ENCODE results near the gene SLC25A20. TPM values are rescaled to one million over a fixed set of nuclear protein-coding genes. Genes with fewer than 3 reads are reported as not detected.
A peak's percentile ranks its signal among the peaks of the same experiment; 100 is the strongest.
"Not testable (repeated sequence)": the region's sequence is repeated elsewhere in the genome, so short reads cannot be mapped to it uniquely, and the experiment has no call there.

SLC25A20 gene, protein sequence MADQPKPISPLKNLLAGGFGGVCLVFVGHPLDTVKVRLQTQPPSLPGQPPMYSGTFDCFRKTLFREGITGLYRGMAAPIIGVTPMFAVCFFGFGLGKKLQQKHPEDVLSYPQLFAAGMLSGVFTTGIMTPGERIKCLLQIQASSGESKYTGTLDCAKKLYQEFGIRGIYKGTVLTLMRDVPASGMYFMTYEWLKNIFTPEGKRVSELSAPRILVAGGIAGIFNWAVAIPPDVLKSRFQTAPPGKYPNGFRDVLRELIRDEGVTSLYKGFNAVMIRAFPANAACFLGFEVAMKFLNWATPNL
- total RNA-seq: 10.9 TPM

DNA sequence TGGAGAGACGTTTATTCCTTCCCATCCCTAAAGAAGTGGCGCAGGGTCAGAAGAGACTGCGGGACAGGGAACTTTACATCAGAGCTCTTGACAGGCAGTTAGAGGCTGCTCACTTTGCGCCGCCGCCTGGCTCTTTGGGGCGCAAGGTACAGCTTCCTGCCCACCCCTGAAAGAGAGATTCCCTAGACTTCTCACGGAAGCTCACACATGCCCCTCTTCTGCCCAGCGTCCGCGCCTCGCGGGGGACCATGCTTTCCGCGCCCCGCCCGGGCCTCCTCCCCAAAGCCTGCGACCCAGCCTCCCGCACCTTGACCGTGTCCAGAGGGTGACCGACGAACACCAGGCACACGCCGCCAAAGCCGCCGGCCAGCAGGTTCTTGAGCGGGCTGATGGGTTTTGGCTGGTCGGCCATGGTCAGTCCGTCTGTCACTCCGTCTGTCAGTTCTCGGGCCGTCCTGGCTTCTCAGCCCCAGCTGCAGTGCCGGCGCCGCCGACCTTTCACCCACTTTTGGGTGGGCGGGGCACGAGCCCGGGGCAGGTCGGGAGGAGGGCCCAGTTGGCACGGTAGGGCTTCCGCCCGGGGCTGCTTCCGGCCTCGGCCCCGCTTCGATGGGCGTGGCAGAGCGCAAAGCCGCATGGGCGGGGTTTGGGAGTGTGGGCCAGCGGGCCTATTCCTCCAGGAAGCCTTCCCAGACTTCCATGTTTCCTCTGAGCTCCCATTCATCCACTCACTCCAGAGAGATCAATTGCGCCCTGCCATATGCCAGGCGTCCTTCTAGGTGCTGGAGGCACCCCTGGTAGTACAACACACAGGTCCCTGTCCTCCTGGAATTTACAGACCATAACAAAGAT, at the start of gene SLC25A20:
SLC25A20 (minus strand) TSS at position 500 of the 852 bp plus-strand sequence; CDS start at position 412, 88 bp downstream.
- peak; percentile 93 for DNase-seq (ENCODE audit: low spot score)

DNA sequence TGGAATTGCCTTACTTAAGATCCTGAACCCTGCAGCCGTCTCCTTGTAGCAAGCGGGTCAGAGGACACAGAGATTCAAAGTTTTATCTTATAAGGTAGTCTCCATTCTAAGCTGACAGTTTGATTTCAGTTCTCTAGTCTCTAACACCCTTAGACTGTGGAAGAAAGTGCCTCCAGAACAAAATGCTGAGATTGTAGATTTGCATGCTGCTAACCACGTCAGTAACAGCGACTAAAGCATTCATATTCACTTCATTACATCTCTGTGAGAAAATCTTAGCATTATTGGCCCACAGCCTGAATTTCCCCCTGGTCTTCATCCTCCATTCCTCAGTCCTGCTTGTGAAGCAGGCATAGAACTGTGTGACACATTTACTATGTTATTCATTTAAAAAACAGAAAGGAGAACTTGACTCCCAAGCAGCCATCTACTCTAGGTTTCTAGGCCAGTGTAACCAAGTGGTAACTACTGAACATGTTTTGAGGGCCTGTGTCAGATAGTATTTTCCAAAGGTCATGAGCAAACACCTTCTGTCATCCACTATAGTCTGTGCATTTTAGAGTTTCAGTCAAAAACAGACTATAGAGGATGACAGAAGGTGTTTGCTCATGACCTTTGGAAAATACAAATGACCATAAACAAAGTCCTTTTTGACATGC, 47.3 kb upstream of the SLC25A20 start:
- no peak for DNase-seq (ENCODE audit: low spot score)

DNA sequence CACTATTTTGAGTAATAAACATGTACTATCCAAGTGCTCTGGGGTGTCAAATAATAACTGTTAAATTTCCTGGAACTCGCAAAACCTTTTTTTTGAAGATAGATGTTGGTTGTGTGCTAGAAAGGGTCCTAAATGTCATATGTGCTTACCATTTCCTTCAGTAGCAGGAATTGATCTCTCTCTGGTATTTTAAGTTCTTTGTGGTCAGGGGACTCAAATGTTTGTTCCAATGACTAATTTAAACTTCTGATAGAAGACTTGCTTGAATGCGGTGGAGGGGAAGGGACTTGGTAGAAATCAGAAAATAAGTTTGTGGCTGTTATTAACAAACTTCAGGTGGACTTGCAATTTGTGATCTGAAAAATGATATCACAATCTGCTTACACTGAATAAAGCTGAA, 46.8 kb upstream of the SLC25A20 start:
- no peak for DNase-seq (ENCODE audit: low spot score)

DNA sequence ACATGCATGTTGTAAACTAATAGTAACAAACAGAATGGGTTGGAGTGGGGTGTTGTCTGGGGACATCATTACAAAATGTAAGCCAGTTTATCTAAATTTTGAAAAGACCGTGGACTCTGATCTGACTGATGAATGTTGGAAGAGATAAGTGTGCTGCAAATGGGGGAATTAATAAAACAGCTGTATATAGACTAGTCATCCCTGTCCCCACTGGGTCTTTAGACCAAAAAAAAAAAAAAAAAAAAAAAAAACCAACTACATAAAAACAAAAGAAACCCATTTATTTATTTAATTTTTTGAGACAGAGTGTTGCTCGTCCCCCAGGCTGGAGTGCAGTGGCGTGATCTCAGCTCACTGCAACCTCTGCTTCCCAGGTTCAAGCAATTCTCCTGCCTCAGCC, 40.0 kb upstream of the SLC25A20 start:
- no peak for DNase-seq (ENCODE audit: low spot score)

DNA sequence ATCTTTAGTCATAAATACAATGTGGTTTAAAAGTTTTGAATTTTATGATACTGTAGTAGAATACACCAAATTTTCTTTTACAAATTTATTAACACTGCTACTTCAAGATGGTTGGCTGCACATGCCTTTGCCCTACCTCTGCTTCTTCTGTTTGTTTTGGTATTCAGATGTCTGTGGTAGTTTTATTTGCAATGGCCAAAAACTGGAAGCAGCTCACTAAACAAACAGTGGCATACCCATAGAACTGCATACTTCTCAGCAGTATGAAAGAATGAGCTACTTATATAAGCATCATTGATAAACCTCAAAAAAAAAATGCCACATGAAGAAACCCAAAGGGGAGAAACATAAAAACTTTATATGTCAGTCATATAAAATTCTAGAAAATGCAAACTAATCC, 39.5 kb upstream of the SLC25A20 start:
- no peak for DNase-seq (ENCODE audit: low spot score)

DNA sequence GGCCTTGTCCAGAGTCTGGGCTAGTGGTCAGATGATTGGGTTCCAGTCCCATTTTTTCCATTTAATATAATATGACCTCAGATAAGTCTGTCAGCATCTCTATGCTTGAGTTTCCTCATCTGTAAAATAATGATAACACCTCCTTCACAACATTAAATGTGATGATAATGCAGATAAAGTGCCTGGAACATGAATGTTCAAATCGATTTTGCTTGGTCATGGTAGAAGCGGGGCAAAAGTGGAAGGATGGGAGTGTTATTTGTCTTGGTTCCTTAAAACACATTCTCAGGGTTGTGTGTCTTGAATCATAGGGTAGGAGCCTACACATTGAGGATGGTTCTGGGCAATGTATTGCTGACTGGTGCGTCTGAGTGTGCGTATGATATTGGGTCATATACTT, 36.8 kb upstream of the SLC25A20 start:
- no peak for DNase-seq (ENCODE audit: low spot score)

DNA sequence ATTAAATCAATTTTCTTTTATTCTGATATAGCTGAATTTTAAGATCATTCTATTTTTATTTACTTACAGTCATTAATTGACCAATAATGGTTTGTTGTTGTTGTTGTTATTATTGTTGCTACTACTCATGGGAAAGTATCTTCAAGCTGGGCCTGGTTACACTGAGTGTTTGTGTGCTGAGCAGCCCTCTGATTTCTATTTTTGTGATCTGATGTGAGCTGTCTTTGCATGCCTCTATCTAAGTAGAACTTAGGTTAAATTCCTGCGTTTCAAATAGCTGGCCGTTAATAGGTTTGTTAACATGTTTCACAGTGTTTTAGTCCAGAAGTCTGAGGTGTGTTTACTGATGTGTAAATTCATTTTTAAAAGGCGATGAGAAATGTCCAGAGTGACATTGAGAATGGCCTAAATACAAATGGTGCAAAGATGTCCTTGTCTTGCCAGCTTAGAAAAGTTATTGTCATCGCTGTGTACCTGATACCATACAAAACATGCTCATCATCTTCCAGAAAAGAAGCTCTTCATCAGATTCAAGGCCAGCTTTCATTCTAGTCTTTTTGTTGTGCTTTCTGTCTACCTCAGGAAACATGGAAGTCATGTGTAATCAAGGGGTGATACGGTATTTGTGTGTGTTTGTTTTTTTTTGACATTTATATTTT, 35.8 kb upstream of the SLC25A20 start:
- DNase-seq (ENCODE audit: low spot score): no peak

DNA sequence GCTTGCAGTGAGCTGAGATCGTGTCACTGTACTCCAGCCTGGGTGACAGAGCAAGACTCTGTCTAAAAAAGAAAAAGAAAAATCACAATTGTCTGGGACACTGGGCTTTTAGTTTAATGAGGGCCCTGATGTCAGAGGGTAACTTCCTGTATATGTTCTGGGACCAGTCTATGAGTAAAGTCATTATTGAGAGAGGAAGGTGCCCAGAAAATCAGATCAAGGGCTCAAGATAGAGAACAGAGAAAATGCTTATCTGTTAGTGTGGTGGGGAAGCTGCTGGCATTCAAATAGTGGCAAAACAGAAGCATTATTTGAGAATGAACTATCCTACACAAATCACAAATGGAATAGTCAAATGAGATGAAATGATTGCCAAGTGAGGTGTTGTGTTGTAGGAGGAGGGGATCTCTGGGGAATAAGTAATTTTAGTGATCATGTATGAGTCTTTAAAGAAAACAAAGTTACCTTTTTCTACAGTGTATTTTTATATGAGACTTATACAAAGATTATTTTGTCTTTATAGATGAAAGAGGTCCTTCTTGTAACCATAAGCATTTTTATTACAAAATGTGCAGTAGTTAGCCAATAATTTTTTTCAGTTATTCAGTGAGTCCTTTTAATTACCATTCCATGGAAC, 33.4 kb upstream of the SLC25A20 start:
- DNase-seq (ENCODE audit: low spot score): no peak

DNA sequence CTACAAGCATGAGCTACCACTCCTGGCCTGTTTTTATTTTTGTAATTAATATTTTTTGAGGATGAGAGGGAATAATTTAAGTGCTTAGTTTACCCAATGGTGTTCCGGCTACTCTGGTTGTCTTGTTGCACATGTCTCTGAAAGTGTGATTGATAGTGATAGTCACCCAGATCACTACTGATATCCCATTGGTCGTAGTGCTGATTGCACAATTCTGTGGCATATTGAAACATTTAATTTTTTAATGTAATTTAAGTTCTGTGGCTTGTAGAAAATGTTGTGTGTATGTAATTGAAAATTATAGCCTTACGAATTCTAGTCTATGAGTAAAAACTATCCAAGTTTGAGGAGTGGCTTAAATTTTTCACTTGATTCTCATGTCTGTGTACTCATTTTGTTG, 31.9 kb upstream of the SLC25A20 start:
- DNase-seq (ENCODE audit: low spot score): no peak

DNA sequence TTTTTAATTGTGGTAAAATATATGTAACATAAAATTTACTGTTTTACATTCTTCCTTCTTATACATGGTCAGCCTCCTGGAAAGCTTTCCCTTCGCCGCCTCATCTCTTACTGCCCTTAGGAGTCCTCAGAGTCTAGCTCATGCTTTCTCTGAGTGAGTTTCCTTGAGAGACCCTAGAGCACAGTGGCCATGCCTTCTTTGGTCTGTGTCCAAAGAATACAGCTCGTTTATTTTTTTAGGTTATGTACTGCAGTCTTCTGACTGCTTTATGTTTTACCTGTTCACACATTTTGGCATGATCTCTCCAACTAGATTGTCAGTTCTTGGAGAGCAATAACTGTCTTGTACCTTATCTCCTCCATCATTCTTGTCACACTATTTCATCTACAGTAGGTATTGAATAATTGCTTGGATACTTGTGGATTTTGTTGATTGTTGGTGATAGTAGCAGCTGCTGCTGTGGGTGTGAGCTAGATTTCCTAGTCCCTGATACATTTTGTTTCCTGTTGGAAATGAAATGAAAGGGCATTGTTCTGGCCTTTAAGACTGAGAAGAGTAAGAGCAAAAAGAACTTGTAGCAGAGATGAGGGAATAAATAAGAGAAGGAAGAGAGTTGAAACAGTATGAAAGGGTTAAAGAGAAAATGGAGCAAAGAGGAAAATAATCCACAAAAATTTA, 30.8 kb upstream of the SLC25A20 start:
- DNase-seq (ENCODE audit: low spot score): no peak

DNA sequence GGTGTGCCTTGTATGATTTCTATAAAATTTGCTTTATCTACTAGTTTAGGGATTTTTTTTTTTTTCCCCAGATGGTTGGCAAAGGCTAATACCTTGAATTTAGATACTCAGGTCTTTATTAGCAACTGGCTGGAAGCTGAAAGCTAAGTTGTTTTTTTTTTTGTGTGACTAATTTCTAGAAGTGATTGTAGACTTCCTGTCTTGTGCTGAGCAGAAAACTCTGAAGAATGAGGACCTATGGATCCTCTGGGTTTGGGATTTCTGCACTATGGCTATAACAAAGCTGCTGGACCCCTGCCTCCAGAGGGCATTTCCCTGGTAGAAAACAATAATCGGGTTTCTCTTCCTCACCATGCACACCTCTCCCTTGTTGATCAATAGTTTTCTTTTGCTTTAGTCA, 30.0 kb upstream of the SLC25A20 start:
- DNase-seq (ENCODE audit: low spot score): no peak

DNA sequence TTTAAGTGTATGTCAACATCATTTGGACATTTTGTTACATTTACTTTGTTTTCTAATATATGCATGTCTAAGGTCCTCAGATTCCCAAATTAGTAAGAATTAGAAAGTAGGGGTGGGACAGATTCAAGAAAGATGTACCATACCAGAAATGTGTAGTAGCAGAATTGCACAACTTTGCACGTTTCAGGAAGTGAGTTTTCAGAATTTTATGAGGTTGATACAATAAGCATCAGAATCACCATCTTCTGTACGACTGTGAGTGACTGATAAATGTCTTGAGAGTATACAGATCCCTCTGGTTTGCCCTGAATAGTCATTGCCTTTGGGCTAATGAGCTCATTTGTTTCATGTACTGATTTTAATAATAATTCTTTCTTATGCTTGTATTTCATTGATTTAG, 29.2 kb upstream of the SLC25A20 start:
- DNase-seq (ENCODE audit: low spot score): no peak

DNA sequence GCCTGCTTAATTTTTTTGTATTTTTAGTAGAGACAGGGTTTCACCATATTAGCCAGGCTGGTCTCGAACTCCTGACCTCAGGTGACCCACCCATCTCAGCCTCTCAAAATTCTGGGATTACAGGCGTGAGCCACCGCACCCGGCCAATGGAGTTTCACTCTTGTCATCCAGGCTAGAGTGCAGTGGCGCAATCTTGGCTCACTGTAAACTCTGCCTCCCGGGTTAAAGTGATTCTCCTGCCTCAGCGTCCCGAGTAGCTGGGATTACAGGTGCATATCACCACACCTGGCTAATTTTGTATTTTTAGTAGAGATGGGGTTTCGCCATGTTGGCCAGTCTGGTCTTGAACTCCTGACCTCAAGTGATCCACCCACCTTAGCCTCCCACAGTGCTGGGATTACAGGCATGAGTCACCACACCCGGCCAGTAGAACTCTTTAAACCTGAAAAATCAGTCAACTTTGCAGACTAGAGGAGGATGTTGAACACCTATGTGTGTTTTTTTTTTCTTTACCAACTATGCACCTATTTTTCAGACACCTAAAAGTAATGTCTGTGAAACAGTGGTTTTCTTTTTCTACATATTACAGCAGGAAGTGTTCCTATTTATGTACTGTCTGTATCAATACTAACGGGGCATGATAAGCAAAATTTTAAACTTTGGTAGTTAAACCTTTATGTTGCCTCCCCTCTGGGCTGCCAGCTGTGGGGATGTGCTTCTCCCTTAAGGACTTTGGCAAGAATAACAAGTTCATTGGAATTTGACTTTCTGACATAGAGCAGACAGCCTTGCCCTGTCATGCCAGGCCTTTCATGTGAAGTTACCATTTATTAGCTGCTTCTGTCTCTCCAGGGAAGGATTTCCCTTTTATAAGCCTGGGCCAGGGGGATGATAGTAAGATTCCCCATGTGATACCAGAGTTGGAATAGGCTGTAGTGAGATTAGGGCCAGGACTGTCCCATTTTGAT, 28.0 kb upstream of the SLC25A20 start:
- DNase-seq (ENCODE audit: low spot score): no peak

DNA sequence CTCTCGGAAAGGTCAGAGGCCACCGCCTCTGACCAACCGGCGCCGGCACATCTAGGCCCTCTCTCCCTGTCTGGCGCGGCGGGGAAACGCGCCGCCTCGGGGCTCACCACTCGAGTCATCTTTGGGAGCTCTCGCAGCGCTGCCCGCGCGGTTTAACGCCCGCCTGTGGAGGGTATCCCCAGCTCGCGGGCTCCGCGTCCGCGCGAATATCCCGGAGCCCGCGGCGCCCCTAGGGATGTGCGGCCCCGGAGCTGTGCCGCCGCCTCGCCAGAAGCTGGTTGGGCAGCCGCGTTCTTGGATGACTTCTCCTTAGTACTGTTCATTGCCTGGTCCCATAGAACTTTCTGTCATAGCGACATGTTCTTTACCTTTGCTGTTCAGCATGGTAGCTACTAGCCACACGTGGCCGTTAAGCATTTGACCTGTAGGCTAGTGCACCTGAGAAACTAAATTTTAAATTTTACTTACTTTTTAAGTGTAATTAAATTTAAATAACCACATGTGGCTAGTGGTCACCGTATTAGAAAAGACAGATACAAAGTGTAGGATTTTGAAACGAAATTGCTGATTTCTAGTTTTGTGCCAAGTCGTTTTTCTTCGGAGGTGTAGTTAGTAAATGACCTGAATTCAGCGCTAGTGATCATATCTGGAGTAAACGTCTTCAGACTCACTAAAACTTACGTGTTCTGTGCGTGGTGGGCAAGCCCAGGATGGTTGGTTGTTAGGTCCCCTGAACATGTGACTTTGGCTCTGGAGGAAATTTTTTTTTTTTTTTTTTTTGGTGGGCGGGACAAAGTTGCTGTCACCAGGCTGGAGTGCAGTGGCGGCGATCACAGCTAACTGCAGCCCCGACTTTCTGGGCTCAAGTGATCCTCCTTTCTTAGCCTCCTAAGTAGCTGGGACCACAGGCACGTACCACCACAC, 20.8 kb upstream of the SLC25A20 start:
- no peak for DNase-seq (ENCODE audit: low spot score)

DNA sequence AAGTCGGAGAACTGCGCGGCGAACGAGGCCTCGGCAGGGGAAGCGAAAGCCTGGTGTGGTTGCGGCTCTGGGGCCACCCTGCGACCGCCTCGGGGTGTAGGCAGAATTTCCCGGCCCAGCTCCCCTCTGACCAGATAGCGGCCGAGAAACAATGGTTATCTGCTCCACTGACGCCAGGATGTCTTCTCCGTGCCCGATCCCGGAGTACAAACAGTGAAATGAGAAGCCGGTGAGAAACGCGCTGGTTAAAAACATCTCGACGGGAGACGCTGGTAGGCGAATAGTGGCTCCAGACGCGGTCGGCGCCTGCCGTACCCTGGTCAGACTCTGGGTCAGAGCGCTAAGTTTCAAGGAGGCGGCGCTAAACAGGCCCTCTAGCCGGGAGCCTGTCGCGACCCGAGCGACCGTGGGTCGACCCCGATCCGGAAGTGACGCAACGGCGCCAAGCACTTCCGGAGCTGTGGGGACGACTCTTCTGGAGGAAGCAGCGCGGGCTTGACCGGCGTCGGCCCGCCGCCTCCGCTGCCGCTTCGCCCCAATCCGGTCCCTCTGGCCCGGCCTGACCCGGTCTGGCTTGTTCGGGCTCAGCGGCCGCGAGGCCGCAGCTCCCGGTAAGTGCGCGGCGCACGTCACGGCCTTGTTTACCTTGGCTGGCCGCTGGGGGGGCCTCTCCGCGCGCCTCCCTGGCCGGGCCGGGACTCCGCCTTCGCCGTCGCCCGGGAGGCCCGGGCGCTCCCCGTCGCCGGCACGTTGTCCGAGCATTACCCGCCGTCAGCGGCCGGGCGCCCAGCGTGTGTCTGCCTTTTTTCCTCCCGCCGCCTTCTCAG, 19.9 kb upstream of the SLC25A20 start, which contains the start of gene ARIH2:
ARIH2 (plus strand) TSS at position 455 of the 827 bp plus-strand sequence. CDS start 8,717 bp downstream, outside the sequence.
- DNase-seq (ENCODE audit: low spot score): peak; percentile 93

DNA sequence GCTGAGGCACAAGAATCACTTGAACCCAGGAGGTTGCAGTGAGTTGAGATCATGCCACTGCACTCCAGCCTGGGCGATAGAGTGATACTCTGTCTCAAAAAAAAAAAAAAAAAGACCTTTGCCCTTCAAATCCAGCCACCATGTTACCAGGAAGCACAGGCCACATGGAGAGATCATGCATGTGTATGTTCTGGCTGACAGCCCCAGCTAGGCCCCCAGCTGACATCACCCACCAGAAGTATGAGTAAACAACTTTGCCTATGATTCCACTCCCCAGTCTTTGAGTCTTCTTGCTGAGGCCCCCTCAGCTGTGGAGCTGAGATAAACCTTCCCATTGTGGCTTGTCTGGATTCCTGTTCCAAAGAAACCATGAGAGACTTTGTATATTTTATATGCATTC, 16.6 kb upstream of the SLC25A20 start:
- DNase-seq (ENCODE audit: low spot score): no peak

DNA sequence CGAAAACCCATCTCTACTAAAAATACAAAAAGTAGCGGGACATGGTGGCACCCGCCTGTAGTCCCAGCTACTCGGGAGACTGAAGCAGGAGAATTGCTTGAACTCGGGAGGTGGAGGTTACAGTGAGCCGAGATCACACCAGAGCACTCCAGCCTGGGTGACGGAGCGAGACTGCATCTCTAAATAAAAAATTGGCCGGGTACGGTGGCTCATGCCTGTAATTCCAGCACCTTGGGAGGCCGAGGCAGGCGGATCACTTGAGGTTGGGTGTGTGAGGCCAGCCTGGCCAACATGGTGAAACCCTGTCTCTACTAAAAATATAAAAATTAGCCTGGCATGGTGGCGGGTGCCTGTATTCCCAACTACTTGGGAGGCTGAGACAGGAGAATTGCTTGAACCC, 8.3 kb upstream of the SLC25A20 start:
- DNase-seq (ENCODE audit: low spot score): not testable (repeated sequence)

DNA sequence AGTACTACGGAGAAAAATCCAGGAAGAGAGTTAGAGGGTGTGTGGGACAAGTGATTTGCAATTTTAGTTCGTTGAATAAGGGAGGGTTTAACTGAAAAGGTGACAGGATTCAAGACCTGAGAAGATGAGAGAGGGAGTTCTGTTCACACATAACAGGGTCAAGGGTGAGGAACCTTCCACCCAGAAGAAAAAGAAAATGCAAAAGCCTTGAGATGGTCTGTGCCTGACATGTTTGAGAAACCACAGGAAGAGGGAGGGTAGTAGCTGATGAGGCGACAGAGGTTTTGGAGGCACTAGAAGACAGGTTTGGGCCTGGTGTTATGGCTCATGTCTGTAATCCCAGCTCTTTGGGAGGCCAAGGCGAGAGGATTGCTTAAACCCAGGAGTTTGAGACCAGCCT, 591 bp upstream of the SLC25A20 start:
- no peak for DNase-seq (ENCODE audit: low spot score)

All from ureter (tissue), 1 donor.